Activated naive CD4-positive, alpha-beta T cell treated with anti-CD3 and anti-CD28 coated beads, Interleukin-2, amount 10 ng/mL, durations not matched to agents 7 days and 5 days (primary cell): ENCODE measurements around the gene ENPP7.
A peak's percentile ranks its signal among the peaks of the same experiment; 100 is the strongest.

Experiments used
- CTCF ChIA-PET: fragments of 350-600 bp; sonication (Branson Sonifier 250); formaldehyde crosslinking; loops from one replicate; lab custom pipeline; 2021; ENCODE audit warnings: antibody characterized with exemption; lab: Charles Lee
- DNase-seq: peaks from one replicate; pipeline ENCODE4 v3.0.0-alpha.2; 2020
- H3K27ac Mint-ChIP-seq: one replicate; pipeline ENCODE4 v1.8.0; 2021; ENCODE audit warnings: mild to moderate bottlenecking, moderate library complexity, mixed read lengths
- H3K27me3 Mint-ChIP-seq: one replicate; pipeline ENCODE4 v1.8.0; 2021; ENCODE audit warnings: mild to moderate bottlenecking, mixed read lengths
- H3K36me3 Mint-ChIP-seq: one replicate; pipeline ENCODE4 v1.8.0; 2021; ENCODE audit warnings: mixed read lengths
- H3K4me1 Mint-ChIP-seq: one replicate; pipeline ENCODE4 v1.8.0; 2021; ENCODE audit warnings: mixed read lengths
- H3K4me3 Mint-ChIP-seq: one replicate; pipeline ENCODE4 v1.8.0; 2021; ENCODE audit warnings: mild to moderate bottlenecking, moderate library complexity, mixed read lengths
- H3K9me3 Mint-ChIP-seq: one replicate; pipeline ENCODE4 v1.8.0; 2021; ENCODE audit warnings: mixed read lengths

ENPP7 gene

GRCh38 chr17:79714176-79715097, 16.3 kb upstream of the ENPP7 start:
- Mint-ChIP-seq H3K36me3 (no peaks in the 10 kb centered on the region), H3K9me3 (no peaks in the 10 kb centered on the region), H3K27me3 (peaks cover 13% of the 10 kb centered on the region), H3K27ac (no peak overlapping the region), H3K4me3 (no peak overlapping the region), H3K4me1 (no peaks in the 10 kb centered on the region)
- DNase-seq, result no peak
- CTCF ChIA-PET, result no interaction called here

- peaks cover 13% of the 10 kb centered on the region for H3K27me3 Mint-ChIP-seq
- CTCF ChIA-PET, result no interaction called here
- H3K27ac Mint-ChIP-seq, result no peak overlapping the region
- H3K9me3 Mint-ChIP-seq, result no peaks in the 10 kb centered on the region
- no peaks in the 10 kb centered on the region for H3K36me3 Mint-ChIP-seq
- DNase-seq, result no peak
- H3K4me1 Mint-ChIP-seq, result no peaks in the 10 kb centered on the region
- no peak overlapping the region for H3K4me3 Mint-ChIP-seq
These were observed 15.4 kb upstream of the ENPP7 start for GRCh38 chr17:79715098-79715942.

- no peaks in the 10 kb centered on the region for H3K4me1 Mint-ChIP-seq
These were observed 14.6 kb upstream of the ENPP7 start for GRCh38 chr17:79715943-79716797.

GRCh38 chr17:79720705-79721292, 9.9 kb upstream of the ENPP7 start:
- no peaks in the 10 kb centered on the region for H3K36me3 Mint-ChIP-seq
- H3K27ac Mint-ChIP-seq, result no peak overlapping the region
- CTCF ChIA-PET, result no interaction called here
- H3K27me3 Mint-ChIP-seq, result peaks cover 3% of the 10 kb centered on the region
- no peak overlapping the region for H3K4me3 Mint-ChIP-seq
- no peaks in the 10 kb centered on the region for H3K4me1 Mint-ChIP-seq
- DNase-seq, result no peak
- no peaks in the 10 kb centered on the region for H3K9me3 Mint-ChIP-seq

More at GRCh38 chr17:79715943-79716797, 14.6 kb upstream of the ENPP7 start:
- H3K4me3 Mint-ChIP-seq, result no peak overlapping the region
- no peaks in the 10 kb centered on the region for H3K36me3 Mint-ChIP-seq
- DNase-seq, result no peak
- CTCF ChIA-PET, result no interaction called here
- H3K9me3 Mint-ChIP-seq, result no peaks in the 10 kb centered on the region
- no peak overlapping the region for H3K27ac Mint-ChIP-seq
- H3K27me3 Mint-ChIP-seq, result peaks cover 13% of the 10 kb centered on the region

- no peaks in the 10 kb centered on the region for H3K4me1 Mint-ChIP-seq
- H3K27me3 Mint-ChIP-seq, result no peaks in the 10 kb centered on the region
- no peak overlapping the region for H3K27ac Mint-ChIP-seq
- H3K9me3 Mint-ChIP-seq, result no peaks in the 10 kb centered on the region
- H3K4me3 Mint-ChIP-seq, result no peak overlapping the region
- CTCF ChIA-PET, result no interaction called here
- no peaks in the 10 kb centered on the region for H3K36me3 Mint-ChIP-seq
- DNase-seq, result no peak
These were observed 8.6 kb upstream of the ENPP7 start for GRCh38 chr17:79721993-79722671.

GRCh38 chr17:79722787-79723186, 8.0 kb upstream of the ENPP7 start:
- Mint-ChIP-seq H3K27ac (no peak overlapping the region), H3K4me3 (no peak overlapping the region), H3K36me3 (no peaks in the 10 kb centered on the region), H3K9me3 (no peaks in the 10 kb centered on the region), H3K4me1 (peaks cover 2% of the 10 kb centered on the region), H3K27me3 (no peaks in the 10 kb centered on the region)
- no peak for DNase-seq
- CTCF ChIA-PET, result interaction anchor here (0.6 kb wide), 1 partner anchor 1682 kb away, joined by 3 read pairs; no protein-coding TSS in a partner anchor

- H3K36me3 Mint-ChIP-seq, result no peaks in the 10 kb centered on the region
- H3K27me3 Mint-ChIP-seq, result no peaks in the 10 kb centered on the region
- H3K4me1 Mint-ChIP-seq, result peaks cover 22% of the 10 kb centered on the region
- DNase-seq, result peak; percentile 91
- H3K27ac Mint-ChIP-seq, result peak overlapping the region; percentile 82
- CTCF ChIA-PET, result interaction anchor here (0.7 to 1.7 kb wide), 3 partner anchors 12 to 17 kb away, joined by 3 to 11 read pairs (median 5); no protein-coding TSS in a partner anchor
- peak overlapping the region; percentile 62 for H3K4me3 Mint-ChIP-seq
- no peaks in the 10 kb centered on the region for H3K9me3 Mint-ChIP-seq
These were observed 2.4 kb upstream of the ENPP7 start for GRCh38 chr17:79728169-79728907.

- Mint-ChIP-seq H3K4me1 (peaks cover 23% of the 10 kb centered on the region), H3K27ac (no peak overlapping the region), H3K36me3 (no peaks in the 10 kb centered on the region), H3K27me3 (no peaks in the 10 kb centered on the region), H3K4me3 (no peak overlapping the region), H3K9me3 (no peaks in the 10 kb centered on the region)
- DNase-seq, result no peak
- CTCF ChIA-PET, result interaction anchor here (0.7 to 1.7 kb wide), 3 partner anchors 12 to 17 kb away, joined by 3 to 11 read pairs (median 5); no protein-coding TSS in a partner anchor
These were observed 1.8 kb upstream of the ENPP7 start for GRCh38 chr17:79728908-79729471.

- no peak overlapping the region for H3K27ac Mint-ChIP-seq
- H3K27me3 Mint-ChIP-seq, result no peaks in the 10 kb centered on the region
- no peak overlapping the region for H3K4me3 Mint-ChIP-seq
- CTCF ChIA-PET, result no interaction called here
- no peak for DNase-seq
- H3K4me1 Mint-ChIP-seq, result peaks cover 23% of the 10 kb centered on the region
- no peaks in the 10 kb centered on the region for H3K9me3 Mint-ChIP-seq
- no peaks in the 10 kb centered on the region for H3K36me3 Mint-ChIP-seq
These were observed 982 bp upstream of the ENPP7 start for GRCh38 chr17:79729761-79730160.

GRCh38 chr17:79730437-79730768, 340 bp upstream of the ENPP7 start:
- peaks cover 23% of the 10 kb centered on the region for H3K4me1 Mint-ChIP-seq
- H3K4me3 Mint-ChIP-seq, result no peak overlapping the region
- CTCF ChIA-PET, result no interaction called here
- no peaks in the 10 kb centered on the region for H3K36me3 Mint-ChIP-seq
- H3K27me3 Mint-ChIP-seq, result no peaks in the 10 kb centered on the region
- no peaks in the 10 kb centered on the region for H3K9me3 Mint-ChIP-seq
- DNase-seq, result no peak
- no peak overlapping the region for H3K27ac Mint-ChIP-seq

GRCh38 chr17:79732254-79732653, 1.5 kb downstream of the ENPP7 start:
- no peaks in the 10 kb centered on the region for H3K36me3 Mint-ChIP-seq
- H3K9me3 Mint-ChIP-seq, result no peaks in the 10 kb centered on the region
- peaks cover 7% of the 10 kb centered on the region for H3K27me3 Mint-ChIP-seq
- H3K27ac Mint-ChIP-seq, result no peak overlapping the region
- H3K4me1 Mint-ChIP-seq, result peaks cover 23% of the 10 kb centered on the region
- no peak for DNase-seq
- H3K4me3 Mint-ChIP-seq, result no peak overlapping the region
- CTCF ChIA-PET, result interaction anchor here (0.9 kb wide), 1 partner anchor 14 kb away, joined by 3 read pairs; no protein-coding TSS in a partner anchor
